GM18520 (cell line): ENCODE results near the gene ZNF219.

Source experiments
- ATAC-seq: cut with Tn5 transposase; IDR thresholded peaks from one replicate; pipeline ENCODE4 v1.9.1; 2021; ENCODE audit not compliant: unreplicated experiment

Gene ZNF219

GRCh38 chr14:21098076-21098891 is at the start of gene ZNF219:
TSS of gene ZNF219 (minus strand) at chr14:21098655. CDS start at chr14:21093591, 5,064 bp downstream.
- no peak for ATAC-seq

- no peak for ATAC-seq
Measured at GRCh38 chr14:21145437-21145836, 47.0 kb upstream of the ZNF219 start.

DNA sequence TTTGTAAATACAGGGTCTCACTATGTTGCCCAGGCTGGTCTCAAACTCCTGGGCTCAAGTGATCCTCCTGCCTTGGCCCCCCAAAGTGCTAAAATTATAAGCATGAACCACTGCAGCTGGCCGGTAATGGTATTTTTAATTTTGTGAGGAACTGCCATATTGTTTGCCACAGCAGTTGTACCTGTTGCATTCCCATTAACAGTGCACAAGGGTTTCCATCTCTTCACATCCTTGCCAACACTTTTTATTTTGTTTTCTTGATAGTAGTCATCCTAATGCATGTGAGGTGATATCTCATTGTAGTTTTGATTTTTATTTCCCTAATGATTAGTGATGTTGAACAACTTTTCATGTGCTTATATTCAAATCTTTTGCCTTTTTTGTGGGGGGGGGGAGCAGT is 43.9 kb upstream of the ZNF219 start:
- no peak for ATAC-seq

DNA sequence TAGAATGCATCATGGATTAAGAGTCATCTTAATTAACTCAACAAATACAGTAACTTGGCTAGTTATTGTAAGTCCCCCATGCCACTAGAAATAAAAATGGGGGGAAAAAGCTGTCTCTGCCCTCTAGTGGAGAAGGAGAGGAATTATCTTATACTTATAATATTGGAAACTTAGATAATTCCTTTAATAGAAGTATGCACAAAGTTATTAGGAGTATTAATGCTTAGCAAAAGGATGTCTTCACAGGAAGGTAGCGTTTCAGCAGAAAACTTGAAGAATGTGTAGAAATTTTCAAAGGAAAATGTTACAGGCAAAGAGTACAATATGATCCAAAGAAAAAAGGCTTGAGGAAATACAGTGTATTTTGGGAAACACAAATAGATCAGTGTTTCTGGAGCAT is 37.6 kb upstream of the ZNF219 start:
- ATAC-seq, result no peak

DNA sequence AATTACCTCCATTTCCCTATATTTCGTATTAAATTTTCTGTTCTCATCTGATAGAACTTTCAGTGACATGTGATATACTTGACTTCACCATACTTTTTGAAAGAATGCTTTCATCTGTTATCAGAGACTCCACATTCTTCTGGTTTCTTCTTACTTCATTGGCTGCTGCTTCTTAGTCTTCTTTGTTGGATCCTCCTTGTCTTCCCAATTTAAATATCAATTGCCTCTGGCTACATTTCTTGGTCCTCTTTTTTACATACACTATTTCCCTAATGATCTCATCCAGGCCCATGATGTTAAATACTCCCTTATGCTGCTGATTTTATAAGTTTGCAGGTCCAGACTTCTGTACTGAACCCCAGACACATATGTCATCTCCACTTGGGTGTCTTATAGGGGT is 35.4 kb upstream of the ZNF219 start:
- no peak for ATAC-seq

- no peak for ATAC-seq
Measured at GRCh38 chr14:21123429-21123828, 25.0 kb upstream of the ZNF219 start.

- ATAC-seq, result no peak
Measured at GRCh38 chr14:21121122-21121521, 22.7 kb upstream of the ZNF219 start.

GRCh38 chr14:21120686-21121085 is 22.2 kb upstream of the ZNF219 start:
- no peak for ATAC-seq

DNA sequence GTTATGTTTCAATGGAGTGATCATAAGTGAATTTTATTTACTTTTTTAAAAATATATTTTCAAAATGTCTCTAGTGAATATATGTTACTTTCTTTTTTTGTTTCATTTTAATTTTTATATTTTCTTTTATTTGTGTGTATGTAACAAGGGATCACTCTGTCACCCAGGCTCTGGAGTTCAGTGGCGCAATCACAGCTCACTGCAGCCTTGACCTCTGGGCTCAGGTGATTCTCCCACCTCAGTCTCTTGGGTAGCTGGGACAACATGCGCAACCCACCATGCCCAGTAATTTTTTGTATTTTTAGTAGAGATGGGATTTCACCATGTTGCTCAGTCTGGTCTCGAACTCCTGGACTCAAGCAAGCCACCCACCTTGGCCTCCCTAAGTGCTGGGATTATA is 20.5 kb upstream of the ZNF219 start:
- ATAC-seq, result no peak

GRCh38 chr14:21113369-21113768 is 14.9 kb upstream of the ZNF219 start:
- no peak for ATAC-seq

- no peak for ATAC-seq
Measured at GRCh38 chr14:21112255-21112654, 13.8 kb upstream of the ZNF219 start.

GRCh38 chr14:21109377-21110138 is 11.1 kb upstream of the ZNF219 start:
- peak; percentile 71 for ATAC-seq

DNA sequence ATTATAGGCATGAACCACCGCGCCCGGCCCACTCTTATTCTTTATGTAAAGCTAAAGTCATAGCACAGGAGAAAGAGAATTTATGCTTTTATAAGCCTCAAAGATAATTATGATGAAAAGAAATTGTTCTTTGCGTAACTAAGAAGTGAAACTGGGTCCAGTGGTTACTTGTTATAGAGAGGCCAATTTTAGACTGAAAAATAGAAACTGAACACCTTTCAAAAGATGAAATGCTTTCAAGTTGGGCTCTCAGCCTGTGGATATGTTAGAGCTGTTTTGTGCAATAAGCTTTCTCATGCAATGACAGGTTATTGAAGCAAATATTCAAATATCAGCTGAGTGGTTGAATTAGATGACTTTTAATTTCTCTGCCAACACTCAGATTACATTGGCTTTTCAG is 10.3 kb upstream of the ZNF219 start:
- no peak for ATAC-seq

DNA sequence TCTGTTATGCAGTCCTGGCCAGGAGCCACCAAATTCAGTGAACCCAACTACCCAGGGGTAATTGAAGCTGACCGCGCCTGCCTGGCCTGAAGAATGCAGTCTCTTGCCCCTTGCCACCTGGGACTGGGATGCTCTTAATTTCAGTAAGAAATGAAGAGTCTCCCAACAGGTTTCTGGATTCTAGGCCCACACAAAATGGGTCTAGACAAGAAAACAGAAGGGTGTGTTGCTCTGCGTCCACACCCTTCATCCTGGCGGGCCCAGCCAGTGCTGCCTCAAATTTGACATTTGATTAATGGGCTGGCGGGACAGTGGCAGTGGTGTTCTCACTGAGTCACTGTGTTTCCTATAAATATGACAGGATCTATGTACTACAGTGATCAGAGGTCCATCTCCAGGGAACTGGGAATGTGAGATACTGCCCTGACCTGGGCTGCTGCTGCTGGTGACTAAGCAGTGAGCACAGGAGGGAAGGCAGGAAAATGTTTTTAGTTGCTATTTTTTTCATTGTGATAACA is 8.9 kb upstream of the ZNF219 start:
- ATAC-seq, result no peak

DNA sequence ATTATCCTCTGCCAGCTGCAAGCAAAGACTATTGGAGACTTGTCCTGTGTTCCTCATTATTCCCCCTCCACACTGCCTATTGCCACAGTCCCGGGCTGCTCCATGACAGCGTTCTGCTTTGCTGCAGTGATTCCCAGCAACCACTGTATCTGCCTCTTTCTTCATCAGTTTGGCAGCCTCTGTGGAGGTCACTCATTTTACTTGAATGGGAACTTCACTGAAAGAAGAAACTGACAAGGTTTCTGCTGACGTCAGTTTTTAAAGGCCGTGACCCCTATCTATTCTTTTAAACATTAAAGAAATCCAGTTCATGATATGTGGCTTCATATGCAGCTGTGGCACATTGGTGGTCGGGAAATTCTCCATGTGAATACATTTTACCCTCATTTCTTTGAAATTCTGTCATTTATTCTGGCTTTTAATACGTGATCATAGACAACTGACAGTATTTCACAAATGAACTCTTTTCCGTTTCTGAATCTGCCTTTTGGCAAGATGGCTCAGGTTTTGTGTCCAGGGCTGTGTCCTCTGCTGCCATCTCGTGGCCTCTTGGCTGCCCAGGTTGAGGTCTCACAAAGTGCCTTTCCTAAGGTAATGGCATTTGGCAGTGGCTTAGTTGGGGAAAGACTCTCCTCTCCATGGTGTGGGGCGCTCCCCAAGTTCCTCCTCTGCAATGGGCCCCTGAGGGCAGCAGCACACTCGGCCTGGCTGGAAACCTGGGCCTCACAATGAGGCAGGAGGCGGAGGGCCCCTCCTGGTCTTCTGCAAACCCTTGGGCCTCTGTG is 8.2 kb upstream of the ZNF219 start:
- ATAC-seq, result no peak

- ATAC-seq, result no peak
Measured at GRCh38 chr14:21106176-21106497, 7.7 kb upstream of the ZNF219 start.

DNA sequence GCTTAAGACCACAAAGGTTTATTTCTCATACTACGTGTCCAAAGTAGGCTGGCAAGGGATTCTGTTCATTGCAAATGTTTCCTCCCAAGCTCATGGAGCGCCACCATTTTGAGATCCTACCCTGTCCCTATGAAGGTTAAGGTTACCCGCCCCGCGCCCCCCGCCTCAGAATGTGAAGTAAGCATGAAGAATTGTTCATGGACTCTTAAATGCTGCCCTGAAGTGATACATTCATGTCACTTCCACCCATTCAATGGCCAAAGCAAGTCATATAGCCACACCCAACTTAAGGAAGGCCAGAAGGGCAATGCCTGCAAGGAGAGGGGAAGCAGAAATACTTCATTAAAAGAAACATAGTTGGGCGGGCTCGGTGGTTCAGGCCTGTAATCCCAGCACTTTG is 6.6 kb upstream of the ZNF219 start:
- no peak for ATAC-seq

DNA sequence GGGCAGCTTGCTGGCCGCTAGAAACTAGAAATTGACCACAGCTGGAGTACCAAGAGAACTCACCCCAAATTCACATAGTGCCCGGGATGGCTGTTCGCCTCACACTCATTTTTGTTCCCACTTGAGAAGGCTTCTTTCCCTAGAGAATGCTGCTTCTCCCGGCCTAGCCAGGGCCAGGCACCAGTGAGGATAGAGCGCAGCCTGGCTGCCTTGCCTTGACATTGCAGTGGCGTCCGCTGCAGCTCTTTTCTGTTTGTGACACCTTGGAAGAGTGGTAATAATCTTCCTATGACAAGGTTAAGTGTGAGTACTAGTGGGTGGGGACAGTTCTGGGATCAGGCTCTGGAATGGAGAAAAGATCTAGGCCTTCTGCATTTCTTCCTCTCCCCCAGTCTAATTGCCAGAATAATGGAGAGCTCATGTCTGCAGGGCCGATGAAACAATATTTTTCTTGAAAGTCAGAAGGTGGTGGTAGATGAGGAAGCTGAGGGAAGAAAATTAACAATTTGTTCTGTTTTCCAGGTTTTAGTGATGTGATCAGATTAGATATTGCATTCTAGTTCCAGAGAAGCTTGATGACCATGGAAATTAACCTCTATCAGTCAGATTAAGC is 6.1 kb upstream of the ZNF219 start:
- no peak for ATAC-seq

- ATAC-seq, result peak; percentile 88
Measured at GRCh38 chr14:21103710-21104447, 5.4 kb upstream of the ZNF219 start.

DNA sequence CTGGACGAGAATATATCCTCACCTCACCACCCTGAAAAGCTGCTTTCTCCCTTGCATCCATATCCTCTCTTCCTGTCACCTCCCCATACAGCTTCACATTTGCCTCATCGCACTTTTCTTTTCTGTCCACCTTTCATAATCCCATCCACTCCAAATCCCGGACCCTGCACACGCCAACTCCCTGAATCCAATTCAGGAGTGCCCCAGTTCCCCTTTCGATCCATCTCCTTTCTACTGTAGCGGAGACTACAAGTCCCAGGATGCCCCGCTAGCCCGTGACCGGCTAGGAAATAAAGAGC is 4.9 kb upstream of the ZNF219 start:
- ATAC-seq, result no peak
